Eye (tissue), 1 donor: ENCODE measurements around the gene CHI3L1.

Experiments
- DNase-seq: peaks from one replicate; pipeline ENCODE4 v3.0.0-alpha.2; 2015

Gene CHI3L1

DNA sequence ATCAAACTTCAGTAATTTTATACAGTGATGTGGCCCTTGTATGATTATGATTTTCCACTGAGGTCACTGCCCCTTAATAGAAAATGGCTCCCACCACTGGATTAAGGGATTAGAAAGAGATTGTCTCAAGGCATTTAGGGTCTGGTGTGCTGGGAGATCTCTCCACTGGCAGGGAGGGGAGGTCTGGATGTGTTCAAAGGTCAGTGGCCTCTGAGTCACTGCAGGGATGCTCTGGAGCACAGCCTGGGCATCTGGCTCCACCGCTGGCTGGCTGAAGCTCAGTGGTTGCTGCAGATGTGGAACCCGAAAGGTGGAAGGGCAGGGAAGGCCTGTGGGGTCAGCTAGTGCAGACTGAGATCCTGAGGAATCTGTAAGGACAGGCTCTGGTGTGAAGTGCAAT is 18.3 kb upstream of the CHI3L1 start:
- no peak for DNase-seq

DNA sequence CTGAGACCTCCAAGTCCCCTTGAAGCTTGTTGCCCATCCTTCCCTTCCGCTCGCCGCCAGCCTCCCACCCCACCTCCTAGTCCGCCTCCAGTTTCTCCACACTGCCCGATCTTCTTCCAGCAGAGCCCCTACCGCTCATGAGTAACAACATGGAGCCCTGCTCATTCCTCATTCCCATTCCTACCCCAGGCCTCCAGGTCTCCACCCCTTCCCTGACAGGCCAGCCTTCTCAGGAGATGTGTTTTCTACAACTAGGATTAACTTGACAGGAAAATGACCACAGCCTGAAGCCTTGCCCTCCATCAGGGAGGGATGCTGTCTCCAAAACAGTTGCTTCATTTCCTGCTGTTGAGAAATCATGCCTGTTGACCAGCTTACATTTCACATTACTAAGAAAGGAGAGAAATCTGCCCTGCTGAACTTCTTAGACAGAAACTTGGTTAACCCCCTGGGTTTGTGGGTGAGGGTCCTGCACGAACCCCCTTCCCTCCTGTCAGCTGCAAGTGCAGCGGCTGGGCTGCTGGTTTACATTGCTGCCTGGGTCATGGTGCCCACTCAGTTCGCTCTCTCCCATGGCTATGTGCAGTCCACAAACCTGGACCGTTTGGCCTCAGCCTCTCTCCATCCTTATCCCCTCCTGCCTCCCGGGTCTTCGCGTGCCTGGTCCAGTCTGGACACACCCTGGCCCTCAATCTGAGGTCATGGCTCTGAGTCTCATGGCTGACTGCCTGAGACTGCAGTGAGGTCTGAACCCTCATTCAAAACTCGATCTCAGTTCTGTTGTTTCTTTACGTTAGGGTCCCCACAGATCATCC is 16.1 kb upstream of the CHI3L1 start:
- DNase-seq = no peak

- no peak for DNase-seq
These were observed 15.2 kb upstream of the CHI3L1 start for GRCh38 chr1:203201516-203202205.

DNA sequence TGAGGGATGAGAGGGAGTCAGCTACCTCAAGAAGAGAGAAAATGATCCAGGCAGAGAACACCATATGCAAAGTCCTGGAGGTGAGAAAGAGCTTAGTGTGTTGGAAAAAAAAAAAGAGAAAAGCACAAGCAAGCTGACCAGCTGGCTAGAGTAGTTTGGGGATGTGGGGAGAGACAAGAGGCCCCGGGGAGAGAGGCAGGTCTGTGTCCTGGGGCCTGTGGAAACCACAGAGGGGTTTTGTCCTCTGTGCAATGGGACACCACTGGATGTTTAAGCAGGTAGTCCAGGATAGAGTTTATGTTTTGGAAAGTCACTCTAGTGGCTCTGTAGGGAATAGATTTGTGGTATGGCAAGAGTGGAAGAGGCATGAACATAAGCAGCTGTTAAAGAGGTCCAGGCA is 14.4 kb upstream of the CHI3L1 start:
- DNase-seq = no peak

DNA sequence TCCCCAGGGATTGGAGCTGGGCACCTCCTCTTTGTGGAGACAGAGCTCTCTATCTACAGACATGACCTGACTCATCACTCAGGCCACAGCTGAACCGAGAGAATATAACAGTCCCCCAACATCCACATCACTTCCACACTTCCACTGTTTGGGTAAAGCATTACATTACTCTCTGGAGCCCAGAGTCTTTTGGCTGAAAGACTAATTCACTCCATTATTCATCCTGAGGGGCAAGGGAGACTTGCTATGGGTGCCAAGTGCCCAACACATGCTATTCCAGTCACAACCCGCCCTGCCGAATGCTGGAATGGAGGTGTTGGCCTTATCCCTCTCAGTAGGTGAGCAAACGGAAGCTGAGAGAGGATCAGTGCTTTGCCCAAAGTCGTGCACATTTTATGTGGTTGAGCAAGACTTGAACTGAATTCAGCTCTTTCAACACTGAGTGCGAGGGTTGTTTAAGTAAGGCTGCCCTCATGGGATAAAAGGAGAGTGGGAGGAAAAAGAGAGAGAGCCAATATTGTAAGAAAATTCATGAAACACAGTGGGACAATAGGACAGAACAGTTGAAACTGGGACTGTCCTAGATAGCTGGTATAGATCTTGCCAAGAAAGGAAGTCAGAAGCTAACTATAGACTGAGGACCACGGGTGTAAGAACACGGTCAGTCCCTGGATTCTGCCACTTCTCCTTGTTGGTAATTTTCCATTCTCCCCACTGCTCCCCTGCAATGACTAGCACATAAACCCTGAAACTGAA is 13.5 kb upstream of the CHI3L1 start:
- no peak for DNase-seq

DNA sequence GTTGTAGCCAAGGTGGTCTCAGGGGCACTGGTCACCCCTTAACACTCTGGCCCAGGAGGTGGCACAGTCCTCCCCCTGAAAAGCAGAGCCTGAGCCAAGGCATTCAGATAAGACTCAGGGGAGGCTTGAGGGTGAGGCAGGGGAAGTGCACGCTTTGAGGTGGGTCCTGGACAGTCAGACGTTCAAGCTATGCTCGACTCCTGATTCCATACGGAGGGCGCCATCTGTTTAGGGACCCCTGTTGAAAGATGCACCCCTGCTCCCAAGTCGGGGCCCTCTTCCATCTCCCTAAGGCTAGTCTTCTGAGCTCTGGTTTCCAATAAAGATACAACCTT is 12.9 kb upstream of the CHI3L1 start:
- no peak for DNase-seq

GRCh38 chr1:203199002-203199401 is 12.5 kb upstream of the CHI3L1 start:
- DNase-seq = no peak

- no peak for DNase-seq
These were observed 11.1 kb upstream of the CHI3L1 start for GRCh38 chr1:203197625-203198024.

GRCh38 chr1:203196371-203196770 is 9.9 kb upstream of the CHI3L1 start:
- DNase-seq = no peak

DNA sequence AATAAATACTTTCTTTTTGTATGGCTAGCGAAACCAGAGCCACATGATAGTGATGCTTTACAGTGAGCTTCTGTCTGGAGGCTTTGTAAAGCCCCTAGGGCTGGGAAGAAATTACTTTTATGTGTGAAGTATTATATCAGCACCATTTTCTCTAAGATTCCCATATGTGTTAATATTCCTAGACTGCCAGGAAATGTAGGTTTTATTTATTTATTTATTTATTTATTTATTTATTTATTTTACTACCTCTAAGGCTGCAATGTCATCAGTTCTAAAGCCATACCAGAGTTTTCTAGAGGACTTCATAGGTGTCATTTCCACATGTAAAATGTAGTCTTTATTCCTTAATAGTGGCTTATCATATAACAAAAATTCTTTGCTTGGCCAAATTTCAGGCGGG is 4.4 kb upstream of the CHI3L1 start:
- no peak for DNase-seq

DNA sequence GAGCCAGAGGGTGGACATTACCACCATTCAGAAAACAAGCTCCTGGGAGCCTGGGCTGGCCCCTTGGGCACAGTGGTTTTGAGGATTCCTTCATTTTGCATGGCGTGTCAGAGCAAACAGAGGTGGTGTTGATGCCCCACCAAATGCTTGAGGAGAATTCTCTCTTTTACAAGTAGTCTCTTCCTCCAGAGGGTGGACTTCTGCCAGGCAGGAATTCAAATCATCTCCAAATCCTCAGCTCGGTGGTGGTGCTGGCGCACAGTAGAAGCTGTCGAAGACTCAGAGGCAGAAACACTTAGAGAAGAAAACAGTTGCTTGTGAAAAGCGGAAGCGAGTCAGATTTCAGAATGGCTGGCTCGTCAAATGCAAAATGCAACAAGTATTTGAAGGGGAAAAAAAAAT is 3.4 kb upstream of the CHI3L1 start:
- no peak for DNase-seq

GRCh38 chr1:203188686-203189232 is 2.3 kb upstream of the CHI3L1 start:
- no peak for DNase-seq

DNA sequence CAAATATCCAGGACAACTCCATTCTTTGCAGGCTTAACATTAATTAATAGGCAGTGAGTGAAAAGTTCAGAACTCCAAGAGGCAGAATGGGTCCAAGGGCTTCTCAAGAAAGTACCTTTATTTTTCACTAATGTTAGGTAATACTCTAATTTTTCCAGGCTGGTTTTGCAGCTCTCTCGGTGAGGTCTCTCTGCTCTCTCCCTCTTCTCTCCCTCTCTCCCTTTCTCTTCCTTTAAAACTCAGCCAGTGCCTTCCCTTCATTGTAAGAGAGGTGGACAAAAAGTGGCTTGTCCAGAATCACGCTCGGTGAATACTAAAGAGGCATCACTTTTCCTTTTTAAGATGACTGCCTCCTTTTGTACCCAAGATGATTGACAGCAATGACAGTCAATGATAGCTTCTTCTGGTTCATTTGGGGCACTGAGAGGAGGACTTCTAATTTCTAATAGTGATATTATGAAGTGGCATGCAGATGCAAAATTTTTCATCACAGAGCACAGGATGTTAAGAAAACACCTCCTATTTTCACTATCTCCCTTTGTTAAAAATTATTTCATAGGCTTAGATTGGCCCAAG is 1.3 kb upstream of the CHI3L1 start:
- DNase-seq = no peak

DNA sequence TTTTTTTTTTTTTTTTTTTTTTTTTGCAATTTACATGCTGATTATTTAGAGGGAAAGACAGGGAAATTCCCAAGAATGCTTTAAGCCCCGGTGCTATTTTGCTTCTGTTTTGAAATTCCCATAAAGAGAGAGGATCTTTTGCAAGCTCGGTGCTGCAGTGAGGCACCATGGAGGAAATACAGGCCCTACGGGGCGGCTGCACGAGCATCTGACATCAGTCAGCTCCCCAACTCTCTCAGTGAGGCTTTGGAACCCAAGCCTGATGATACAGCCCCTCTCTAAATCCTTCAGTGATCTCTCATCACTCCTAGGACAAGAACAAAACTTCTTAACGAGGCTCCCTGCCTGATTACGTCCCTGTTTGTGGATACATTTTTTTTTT is 791 bp upstream of the CHI3L1 start:
- DNase-seq = no peak

GRCh38 chr1:203186091-203186445 is 436 bp downstream of the CHI3L1 start:
- no peak for DNase-seq

DNA sequence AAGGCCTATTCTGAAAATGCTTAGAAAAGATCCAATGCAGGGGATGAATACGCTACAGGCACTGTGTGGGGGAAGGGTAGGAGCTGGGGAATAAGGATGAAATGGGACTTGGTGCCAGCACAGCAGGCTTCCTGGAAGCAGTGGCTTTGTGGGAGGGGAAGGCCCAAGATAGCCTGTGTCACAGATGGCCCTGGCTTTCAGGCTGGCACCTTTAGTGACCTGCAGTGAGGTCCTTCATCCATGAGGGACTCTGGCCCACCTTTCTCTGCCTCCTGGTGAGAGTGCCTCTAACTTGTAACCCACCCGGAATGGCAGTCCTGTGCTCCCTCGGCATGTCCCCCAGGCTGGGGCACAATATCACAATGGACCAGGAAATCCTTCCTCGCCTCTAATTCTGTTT is 919 bp downstream of the CHI3L1 start:
- no peak for DNase-seq

DNA sequence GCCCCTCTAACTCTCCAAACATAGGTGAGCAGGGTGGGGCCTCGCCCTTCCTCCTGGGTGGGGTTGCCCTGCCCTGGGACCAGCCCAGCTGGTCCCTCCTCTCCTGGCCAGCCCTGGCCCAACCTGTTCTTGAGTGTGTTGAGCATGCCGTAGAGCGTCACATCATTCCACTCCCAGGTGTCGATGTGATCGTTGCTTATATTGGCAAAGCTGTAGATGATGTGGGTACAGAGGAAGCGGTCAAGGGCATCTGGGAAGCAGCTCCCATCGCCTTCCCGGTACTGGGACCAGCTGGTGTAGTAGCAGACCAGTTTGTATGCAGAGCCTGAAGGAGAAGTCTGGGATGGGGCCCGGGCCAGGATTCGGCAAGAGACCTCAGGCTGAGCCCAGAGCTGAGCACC is 1.4 kb downstream of the CHI3L1 start:
- DNase-seq = no peak

DNA sequence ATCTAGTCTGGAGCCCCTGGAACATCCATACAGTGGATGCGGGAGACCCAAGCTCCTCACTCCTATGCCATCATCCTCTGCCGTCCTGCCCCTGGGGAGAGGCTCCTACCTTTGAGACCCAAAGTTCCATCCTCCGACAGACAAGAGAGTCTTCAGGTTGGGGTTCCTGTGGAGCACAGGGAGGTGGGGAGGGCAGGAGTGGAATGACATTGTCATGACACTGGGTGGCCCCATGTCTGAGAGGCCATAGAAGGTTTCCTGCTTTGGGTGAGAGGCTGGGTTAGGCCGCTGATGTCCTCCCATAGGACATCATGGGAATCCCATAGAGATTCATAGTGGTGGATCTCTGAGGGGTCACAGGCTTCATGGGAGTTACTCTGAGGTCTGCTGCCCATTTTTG is 2.0 kb downstream of the CHI3L1 start:
- DNase-seq = no peak

DNA sequence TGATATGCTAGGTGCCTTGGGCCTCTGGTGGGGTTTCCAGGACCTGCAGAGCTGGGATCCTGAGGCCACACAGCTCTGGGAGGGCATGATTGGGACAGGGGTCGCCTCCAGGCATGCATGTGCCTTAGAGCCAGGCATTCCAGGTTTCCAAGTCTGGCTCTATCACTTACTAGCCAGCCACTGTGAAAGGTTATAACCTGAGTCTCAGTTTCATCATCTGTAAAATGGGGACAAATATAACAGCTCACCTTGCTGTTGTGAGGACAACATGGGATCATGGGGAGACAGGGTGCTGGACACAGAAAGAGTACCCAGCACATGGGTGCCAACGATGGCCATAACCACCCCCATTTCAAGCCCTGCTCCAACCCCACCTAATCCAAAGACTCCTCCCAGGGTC is 2.7 kb downstream of the CHI3L1 start:
- no peak for DNase-seq

DNA sequence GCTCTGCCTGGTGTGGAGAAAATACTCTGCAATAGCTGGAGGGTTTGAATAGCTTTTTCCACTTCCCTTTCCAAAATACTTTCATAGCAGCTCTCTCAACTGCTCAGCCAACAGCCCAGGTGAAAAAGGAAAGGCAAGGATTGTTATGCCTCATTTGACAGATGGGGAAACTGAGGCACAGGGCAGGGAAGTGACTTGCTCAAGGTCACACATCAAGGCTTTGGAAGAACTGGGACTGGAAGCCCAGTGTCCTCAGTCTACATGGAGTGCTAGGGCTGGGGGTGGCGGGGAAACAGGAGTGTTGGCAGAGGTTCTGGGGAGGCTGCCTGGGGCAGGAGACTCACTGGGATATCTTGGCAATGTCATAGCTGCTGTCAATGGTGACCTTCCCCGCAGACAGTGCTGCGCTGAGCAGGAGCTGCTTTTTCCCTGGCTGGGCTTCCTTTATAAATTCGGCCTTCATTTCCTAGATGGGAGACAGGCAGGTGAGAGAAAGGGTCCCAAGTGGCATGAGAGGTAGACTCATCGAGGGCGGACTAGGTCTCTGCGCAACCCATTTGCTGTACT is 4.0 kb downstream of the CHI3L1 start:
- no peak for DNase-seq

DNA sequence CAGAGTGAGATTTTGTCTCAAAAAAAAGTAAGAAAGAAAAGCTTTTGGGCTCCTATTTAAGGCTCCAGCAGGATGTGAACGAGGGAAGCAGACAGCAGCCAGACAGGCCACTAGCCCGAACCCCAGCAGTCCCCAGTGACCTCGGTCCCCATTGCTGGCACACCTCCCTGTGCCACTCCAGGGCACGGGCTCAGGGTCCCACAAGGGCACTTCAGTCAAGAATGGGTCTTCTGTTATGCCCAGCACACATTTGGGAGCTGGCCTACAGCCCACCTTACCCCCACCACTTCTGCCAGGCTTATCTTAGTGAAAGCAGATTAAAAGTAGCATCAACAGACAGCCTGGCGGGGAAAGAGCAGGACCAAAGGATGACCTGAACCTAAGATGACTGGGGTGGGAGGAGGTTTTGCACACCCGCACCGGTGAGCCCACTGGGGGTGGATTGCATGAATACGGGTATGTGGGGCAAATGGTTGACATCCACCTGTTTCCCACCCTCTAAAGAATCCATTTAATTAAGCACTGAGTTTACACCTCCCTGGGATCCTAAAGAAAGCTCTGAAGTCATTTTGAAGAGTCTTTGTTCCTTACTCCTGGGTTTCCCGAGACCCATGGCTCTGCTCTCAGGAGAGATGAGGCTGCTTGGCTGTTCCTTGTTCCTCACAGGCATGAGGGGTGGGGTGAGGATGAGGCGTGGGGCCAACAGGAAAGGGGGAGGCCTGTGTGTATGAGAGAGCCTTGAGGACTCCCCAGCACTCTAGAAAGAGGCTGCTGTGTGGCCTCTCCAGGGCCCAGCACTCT is 4.7 kb downstream of the CHI3L1 start:
- no peak for DNase-seq

DNA sequence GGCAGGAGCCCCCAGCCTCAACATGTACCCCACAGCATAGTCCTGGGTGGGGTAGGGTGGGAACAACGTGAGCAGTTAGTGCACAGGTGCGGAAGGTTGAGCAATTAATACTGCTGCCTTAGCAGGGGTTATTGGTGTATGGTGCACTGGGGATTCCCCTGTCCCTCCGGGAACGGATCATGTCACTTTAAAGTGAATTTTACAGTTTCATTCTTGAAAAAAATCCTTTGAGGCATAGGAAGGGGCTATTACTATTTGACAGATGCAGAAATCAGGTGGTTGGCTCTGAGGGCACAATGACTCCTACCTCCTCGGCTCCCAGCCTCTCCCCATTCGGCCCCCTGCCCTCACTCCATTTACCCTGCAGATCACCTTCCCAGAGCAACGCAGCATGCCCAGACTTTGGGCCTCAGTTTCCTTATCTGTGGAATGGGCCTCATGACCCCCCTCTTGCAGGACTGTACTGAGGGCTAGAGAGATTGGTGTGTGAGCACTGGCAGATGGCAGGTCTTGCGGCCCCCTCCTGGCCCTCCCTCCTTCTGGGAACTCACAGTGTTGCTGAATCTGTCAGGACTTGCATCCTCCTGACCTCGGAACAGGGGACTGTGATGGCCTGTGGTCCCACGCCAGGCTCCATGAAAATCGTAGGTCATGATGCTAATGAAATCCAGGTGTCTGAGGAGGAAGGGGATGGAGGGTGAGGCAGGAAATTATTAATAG is 5.7 kb downstream of the CHI3L1 start:
- no peak for DNase-seq
